H9 (cell line): ENCODE data around the gene NUP133. TPM values are rescaled to one million over a fixed set of nuclear protein-coding genes. Genes with fewer than 3 reads are reported as not detected.

ENCODE experiments used
- DNase-seq: peaks from one replicate; pipeline ENCODE4 v3.0.0-alpha.2; 2017
- H2AFZ ChIP-seq: one replicate; pipeline ENCODE4 v1.6.1; 2013; ENCODE audit warnings: mild to moderate bottlenecking, low read length, control low read depth, moderate library complexity
- H2AK5ac ChIP-seq: 2 replicates; pipeline ENCODE4 v1.6.1; 2013; ENCODE audit warnings: low read length, control low read depth, mixed read lengths; ENCODE audit not compliant: insufficient read length
- H2BK120ac ChIP-seq: one replicate; pipeline ENCODE4 v1.6.1; 2013; ENCODE audit warnings: low read depth, mild to moderate bottlenecking, low read length, control low read depth, inconsistent platforms; ENCODE audit not compliant: poor library complexity, severe bottlenecking
- H2BK12ac ChIP-seq: 2 replicates; pipeline ENCODE4 v1.6.1; 2013; ENCODE audit warnings: low read length, control low read depth, mixed read lengths, low read depth; ENCODE audit not compliant: insufficient read length
- H2BK15ac ChIP-seq: 2 replicates; pipeline ENCODE4 v1.6.1; 2013; ENCODE audit warnings: low read depth, low read length, control low read depth
- H2BK20ac ChIP-seq: one replicate; pipeline ENCODE4 v1.6.1; 2013; ENCODE audit warnings: low read depth, mild to moderate bottlenecking, low read length, control low read depth, inconsistent platforms; ENCODE audit not compliant: poor library complexity, severe bottlenecking
- H2BK5ac ChIP-seq: 2 replicates; pipeline ENCODE4 v1.6.1; 2013; ENCODE audit warnings: low read length, control low read depth, mixed read lengths; ENCODE audit not compliant: insufficient read length
- H3K14ac ChIP-seq: 2 replicates; pipeline ENCODE4 v1.6.1; 2013; ENCODE audit warnings: low read length, control low read depth; ENCODE audit not compliant: insufficient read depth
- H3K18ac ChIP-seq: 2 replicates; pipeline ENCODE4 v1.6.1; 2013; ENCODE audit warnings: low read depth, mild to moderate bottlenecking, mixed read lengths, low read length, control low read depth; ENCODE audit not compliant: insufficient read length
- H3K23ac ChIP-seq: 2 replicates; pipeline ENCODE4 v1.6.1; 2013; ENCODE audit warnings: low read length, control low read depth, mixed read lengths, low read depth; ENCODE audit not compliant: insufficient read length
- H3K23me2 ChIP-seq: 2 replicates; pipeline ENCODE4 v1.6.1; 2013; ENCODE audit warnings: low read depth, mild to moderate bottlenecking, mixed read lengths, low read length, control low read depth; ENCODE audit not compliant: insufficient read length, poor library complexity, severe bottlenecking
- H3K27ac ChIP-seq: 2 replicates; pipeline ENCODE4 v1.5.1; 2013; ENCODE audit warnings: low read length, control low read depth, mixed read lengths, low read depth; ENCODE audit not compliant: insufficient read length
- H3K27me3 ChIP-seq: 2 replicates; pipeline ENCODE4 v1.6.1; 2013; ENCODE audit warnings: low read length, control low read depth, inconsistent platforms; ENCODE audit not compliant: insufficient read depth
- H3K4ac ChIP-seq: 2 replicates; pipeline ENCODE4 v1.6.1; 2013; ENCODE audit warnings: low read depth, mild to moderate bottlenecking, control low read depth, inconsistent platforms, low read length, moderate library complexity
- H3K4me1 ChIP-seq: 2 replicates; pipeline ENCODE4 v1.6.1; 2013; ENCODE audit warnings: low read length, control low read depth, inconsistent platforms; ENCODE audit not compliant: insufficient read depth
- H3K4me2 ChIP-seq: 2 replicates; pipeline ENCODE4 v1.6.1; 2013; ENCODE audit warnings: low read length, control low read depth, mixed read lengths; ENCODE audit not compliant: insufficient read length, insufficient read depth
- H3K56ac ChIP-seq: 2 replicates; pipeline ENCODE4 v1.6.1; 2013; ENCODE audit warnings: low read depth, mild to moderate bottlenecking, mixed read lengths, low read length, control low read depth; ENCODE audit not compliant: insufficient read length
- H3K79me1 ChIP-seq: 2 replicates; pipeline ENCODE4 v1.6.1; 2013; ENCODE audit warnings: low read depth, mild to moderate bottlenecking, moderate library complexity, low read length, control low read depth, inconsistent platforms; ENCODE audit not compliant: insufficient read depth, poor library complexity, severe bottlenecking
- H3K79me2 ChIP-seq: 2 replicates; pipeline ENCODE4 v1.6.1; 2013; ENCODE audit warnings: low read length, control low read depth, inconsistent platforms; ENCODE audit not compliant: insufficient read depth
- H3K9ac ChIP-seq: 2 replicates; pipeline ENCODE4 v1.6.1; 2013; ENCODE audit warnings: low read length, control low read depth, mixed read lengths; ENCODE audit not compliant: insufficient read length; ENCODE audit errors: extremely low read depth
- H3K9me3 ChIP-seq: one replicate; pipeline ENCODE4 v1.6.1; 2013; ENCODE audit warnings: low read depth, low read length, inconsistent platforms; ENCODE audit not compliant: control insufficient read depth
- H3T11ph ChIP-seq: one replicate; pipeline ENCODE4 v1.6.1; 2013; ENCODE audit warnings: mild to moderate bottlenecking, low read length, control low read depth, inconsistent platforms
- H4K20me1 ChIP-seq: one replicate; pipeline ENCODE4 v1.6.1; 2013; ENCODE audit not compliant: control insufficient read depth, insufficient read length, insufficient read depth
- H4K5ac ChIP-seq: 2 replicates; pipeline ENCODE4 v1.6.1; 2013; ENCODE audit warnings: low read depth, mild to moderate bottlenecking, mixed read lengths, low read length, control low read depth; ENCODE audit not compliant: insufficient read length
- H4K8ac ChIP-seq: replicated peaks from 2 replicates; pipeline ENCODE4 v1.6.1; 2013; ENCODE audit warnings: low read length, control low read depth, mixed read lengths, low read depth; ENCODE audit not compliant: insufficient read length
- H4K91ac ChIP-seq: 2 replicates; pipeline ENCODE4 v1.6.1; 2013; ENCODE audit warnings: low read depth, mild to moderate bottlenecking, moderate library complexity, mixed read lengths, low read length, control low read depth; ENCODE audit not compliant: insufficient read length
- H3K27ac Mint-ChIP-seq, 3 experiments: 2 replicates in 2 of 3; 3 replicates in 1 of 3; pipeline ENCODE4 v1.8.0; 2020 to 2021; ENCODE audit warnings: mixed read lengths in 3 of 3, mild to moderate bottlenecking in 1 of 3, moderate library complexity in 1 of 3
- H3K27me3 Mint-ChIP-seq: 2 replicates; pipeline ENCODE4 v1.8.0; 2021; ENCODE audit warnings: low read depth, mild to moderate bottlenecking, moderate library complexity, mixed read lengths
- H3K36me3 Mint-ChIP-seq, 3 experiments: 2 replicates in 2 of 3; 3 replicates in 1 of 3; pipeline ENCODE4 v1.8.0; 2020 to 2021; ENCODE audit warnings: low read depth in 3 of 3, mixed read lengths in 3 of 3; ENCODE audit not compliant: insufficient read depth in 1 of 3
- H3K4me1 Mint-ChIP-seq, 2 experiments: 2 replicates each; pipeline ENCODE4 v1.8.0; 2020; ENCODE audit warnings: mixed read lengths in 2 of 2
- H3K4me3 Mint-ChIP-seq, 2 experiments: 2 replicates in 1 of 2; 3 replicates in 1 of 2; pipeline ENCODE4 v1.8.0; 2020 to 2021; ENCODE audit warnings: mild to moderate bottlenecking in 2 of 2, mixed read lengths in 2 of 2, moderate library complexity in 1 of 2
- H3K9me3 Mint-ChIP-seq, 2 experiments: 2 replicates in 1 of 2; 3 replicates in 1 of 2; pipeline ENCODE4 v1.8.0; 2020; ENCODE audit warnings: mild to moderate bottlenecking in 2 of 2, mixed read lengths in 2 of 2, moderate library complexity in 1 of 2
- CTCF ChIP-seq: fragments of 200-600 bp; sonication (generic); conservative IDR thresholded peaks from 3 replicates; pipeline ENCODE4 v1.8.0; 2021; ENCODE audit warnings: antibody characterized with exemption, mild to moderate bottlenecking
- WGBS: extraction: QIAGEN DNeasy Blood & Tissue Kit; methylation state at CpG from one replicate; pipeline ENCODE4 v1.1.7; 2013; ENCODE audit warnings: missing lambda C conversion rate, low lambda C conversion rate, mixed read lengths; ENCODE audit not compliant: insufficient read length; ENCODE audit errors: extremely low coverage; 5-methylcytosine and 5-hydroxymethylcytosine counted together
- total RNA-seq: library from RNA; stranded (reverse); gene quantifications from 2 replicates; pipeline ENCODE4 v1.2.1, GENCODE V29; 2021

The NUP133 gene
- total RNA-seq, 1 experiment from 2014 or later = 71.3 TPM

DNA sequence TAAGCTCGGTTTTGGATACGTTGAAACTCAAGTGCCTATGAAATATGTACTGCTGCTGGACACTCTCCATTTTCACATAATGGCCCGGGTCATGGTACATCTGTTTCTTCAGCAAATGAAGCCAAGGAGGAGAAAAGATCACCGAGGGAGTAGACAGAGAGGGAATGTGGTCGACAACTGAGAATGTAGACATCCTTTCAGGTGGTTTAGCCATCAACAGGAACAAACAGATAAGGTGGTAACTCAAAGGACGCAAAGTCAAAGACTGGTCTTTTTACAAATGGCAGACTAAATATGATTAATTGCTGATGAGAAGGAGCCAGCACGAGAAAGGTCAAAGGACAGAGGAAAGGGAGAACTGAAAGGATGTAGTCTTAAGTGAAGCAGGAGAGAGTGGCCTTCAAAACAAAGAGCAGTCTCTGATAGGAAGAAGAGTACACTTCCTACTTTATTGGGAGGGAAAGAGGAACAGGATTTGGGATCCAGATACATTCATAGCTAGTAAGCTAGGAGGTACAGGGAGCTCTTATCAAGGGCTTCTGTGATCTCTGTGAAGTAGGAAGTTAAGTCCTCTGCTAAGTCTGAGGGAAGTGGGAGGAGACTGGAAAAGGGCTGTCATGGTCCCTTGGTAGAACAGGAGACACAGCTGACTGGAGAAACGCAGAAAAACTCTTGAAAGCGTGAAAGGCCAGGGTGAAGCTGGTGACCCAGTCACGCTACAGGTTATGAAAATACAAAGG is 28.3 kb downstream of the NUP133 start:
- no peak overlapping the region for H3K9ac ChIP-seq
- no peak overlapping the region for H3K14ac ChIP-seq
- H3T11ph ChIP-seq = no peak overlapping the region
- no peaks in the 10 kb centered on the region for H4K20me1 ChIP-seq
- TF ChIP-seq CTCF = no peak
- no peaks in the 10 kb centered on the region for H3K4me1 ChIP-seq
- no CpG with 5 or more reads among the region's 10 CpGs for WGBS
- H2AK5ac ChIP-seq = no peak overlapping the region
- no peaks in the 10 kb centered on the region for H3K27me3 ChIP-seq
- no peak for DNase-seq
- Mint-ChIP-seq H3K27ac (peak overlapping the region in 1 of 3 experiments; percentile 13; a peak in 1 of 7 replicates), H3K9me3 (no peaks in the 10 kb centered on the region), H3K36me3 (peaks cover 24 to 76% (median 60%) of the 10 kb centered on the region in 3 experiments; a peak in 6 of 7 replicates), H3K4me3 (no peak overlapping the region), H3K27me3 (no peaks in the 10 kb centered on the region), H3K4me1 (0 out of 4 replicates have a peak, but pooled peaks cover 0 to 3% of the 10 kb centered on the region in 2 experiments)
- no peak overlapping the region for H3K56ac ChIP-seq
- peaks cover 2% of the 10 kb centered on the region for H3K79me1 ChIP-seq
- H2BK20ac ChIP-seq = no peak overlapping the region
- no peak overlapping the region for H4K91ac ChIP-seq
- no peak overlapping the region for H3K4ac ChIP-seq
- H4K5ac ChIP-seq = no peak overlapping the region
- H3K79me2 ChIP-seq = no peaks in the 10 kb centered on the region
- no peak overlapping the region for H2AFZ ChIP-seq
- no peak overlapping the region for H2BK120ac ChIP-seq
- no peaks in the 10 kb centered on the region for H3K23me2 ChIP-seq
- no peak overlapping the region for H3K4me2 ChIP-seq
- H3K23ac ChIP-seq = no peak overlapping the region
- H3K18ac ChIP-seq = no peak overlapping the region
- H3K9me3 ChIP-seq = no peaks in the 10 kb centered on the region
- no peak overlapping the region for H2BK15ac ChIP-seq
- H2BK12ac ChIP-seq = no peak overlapping the region
- no peak overlapping the region for H3K27ac ChIP-seq
- no peak overlapping the region for H2BK5ac ChIP-seq
- H4K8ac ChIP-seq = no peak overlapping the region
